Trophoblast cell (in vitro differentiated cells and primary cell): ENCODE results near the gene CROCC2.

ENCODE experiments used
- DNase-seq, 2 donors: peaks; one replicate each; pipeline ENCODE4 v3.0.0-alpha.2; 2016
- H2AFZ ChIP-seq: 2 replicates; pipeline ENCODE4 v1.6.1; 2013; ENCODE audit warnings: low read length, moderate library complexity, mild to moderate bottlenecking; ENCODE audit not compliant: insufficient read depth, poor library complexity
- H2AK5ac ChIP-seq: 2 replicates; pipeline ENCODE4 v1.6.1; 2013; ENCODE audit warnings: mild to moderate bottlenecking, low read length
- H2BK120ac ChIP-seq: 2 replicates; pipeline ENCODE4 v1.6.1; 2013; ENCODE audit warnings: low read length, mild to moderate bottlenecking, moderate library complexity; ENCODE audit not compliant: insufficient read depth, poor library complexity
- H2BK12ac ChIP-seq: 2 replicates; pipeline ENCODE4 v1.6.1; 2013; ENCODE audit warnings: mild to moderate bottlenecking, low read length, moderate library complexity
- H2BK5ac ChIP-seq: 2 replicates; pipeline ENCODE4 v1.6.1; 2013; ENCODE audit warnings: low read length, low read depth, moderate library complexity, mild to moderate bottlenecking; ENCODE audit not compliant: poor library complexity
- H3K14ac ChIP-seq: 2 replicates; pipeline ENCODE4 v1.6.1; 2013; ENCODE audit warnings: mild to moderate bottlenecking, low read length
- H3K18ac ChIP-seq: 2 replicates; pipeline ENCODE4 v1.6.1; 2013; ENCODE audit warnings: mild to moderate bottlenecking, low read length
- H3K23ac ChIP-seq: 2 replicates; pipeline ENCODE4 v1.6.1; 2013; ENCODE audit warnings: low read length
- H3K27ac ChIP-seq: 2 replicates; pipeline ENCODE4 v1.5.1; 2013; ENCODE audit warnings: low read depth, mild to moderate bottlenecking, inconsistent platforms, low read length, moderate library complexity
- H3K27me3 ChIP-seq: 2 replicates; pipeline ENCODE4 v1.6.1; 2013; ENCODE audit warnings: inconsistent platforms, mild to moderate bottlenecking, low read length, moderate library complexity; ENCODE audit not compliant: insufficient read depth
- H3K36me3 ChIP-seq, 2 experiments: 1 replicate in 1 of 2; 2 replicates in 1 of 2; pipeline ENCODE4 v1.6.1; 2013; ENCODE audit warnings: low read length in 2 of 2, mild to moderate bottlenecking in 2 of 2, moderate library complexity in 1 of 2; ENCODE audit not compliant: insufficient read depth in 2 of 2, control insufficient read depth in 1 of 2
- H3K4ac ChIP-seq: 2 replicates; pipeline ENCODE4 v1.6.1; 2013; ENCODE audit warnings: low read depth, mild to moderate bottlenecking, low read length, moderate library complexity
- H3K4me1 ChIP-seq, 2 experiments: 1 replicate in 1 of 2; 2 replicates in 1 of 2; pipeline ENCODE4 v1.6.1; 2013; ENCODE audit warnings: low read length in 2 of 2, mild to moderate bottlenecking in 2 of 2, moderate library complexity in 1 of 2; ENCODE audit not compliant: insufficient read depth in 2 of 2, control insufficient read depth in 1 of 2
- H3K4me2 ChIP-seq: 2 replicates; pipeline ENCODE4 v1.6.1; 2013; ENCODE audit warnings: inconsistent platforms, mild to moderate bottlenecking, low read length, moderate library complexity
- H3K4me3 ChIP-seq: 2 replicates; pipeline ENCODE4 v1.5.1; 2013; ENCODE audit warnings: mild to moderate bottlenecking, low read depth, low read length, inconsistent platforms
- H3K79me1 ChIP-seq: one replicate; pipeline ENCODE4 v1.6.1; 2013; ENCODE audit warnings: low read length
- H3K79me2 ChIP-seq: 2 replicates; pipeline ENCODE4 v1.6.1; 2013; ENCODE audit warnings: low read length, mild to moderate bottlenecking; ENCODE audit not compliant: control insufficient read depth, insufficient read depth, poor library complexity
- H3K9ac ChIP-seq: 2 replicates; pipeline ENCODE4 v1.6.1; 2013; ENCODE audit warnings: mild to moderate bottlenecking, low read length
- H3K9me3 ChIP-seq: 2 replicates; pipeline ENCODE4 v1.6.1; 2013; ENCODE audit warnings: low read depth, mild to moderate bottlenecking, control low read depth, inconsistent platforms, low read length; ENCODE audit not compliant: insufficient read depth
- H4K12ac ChIP-seq: 2 replicates; pipeline ENCODE4 v1.6.1; 2013; ENCODE audit warnings: low read depth, mild to moderate bottlenecking, low read length, moderate library complexity
- H4K8ac ChIP-seq: 2 replicates; pipeline ENCODE4 v1.6.1; 2013; ENCODE audit warnings: low read depth, mild to moderate bottlenecking, low read length, moderate library complexity
- H4K91ac ChIP-seq: one replicate; pipeline ENCODE4 v1.6.1; 2013; ENCODE audit warnings: low read depth, mild to moderate bottlenecking, low read length, moderate library complexity
- WGBS: extraction: QIAGEN DNeasy Blood & Tissue Kit; methylation state at CpG from one replicate; pipeline ENCODE4 v1.1.7; 2013; ENCODE audit warnings: missing lambda C conversion rate; ENCODE audit not compliant: insufficient read length, insufficient coverage; ENCODE audit errors: extremely low coverage; 5-methylcytosine and 5-hydroxymethylcytosine counted together

The CROCC2 gene

GRCh38 chr2:240927390-240927781, 21.2 kb downstream of the CROCC2 start:
- WGBS: no CpG with 5 or more reads among the region's 7 CpGs
- no peak overlapping the region for H3K14ac ChIP-seq
- H3K79me1 ChIP-seq: no peaks in the 10 kb centered on the region
- H3K23ac ChIP-seq: no peak overlapping the region
- H3K4me1 ChIP-seq: no peaks in the 10 kb centered on the region
- no peak overlapping the region for H4K12ac ChIP-seq
- no peak overlapping the region for H2AK5ac ChIP-seq
- H3K27ac ChIP-seq: no peak overlapping the region
- H3K18ac ChIP-seq: no peak overlapping the region
- H4K8ac ChIP-seq: no peak overlapping the region
- no peak for DNase-seq
- H3K9me3 ChIP-seq: peaks cover 3% of the 10 kb centered on the region
- H2AFZ ChIP-seq: no peak overlapping the region
- H2BK5ac ChIP-seq: no peak overlapping the region
- no peak overlapping the region for H3K4me3 ChIP-seq
- H3K79me2 ChIP-seq: no peaks in the 10 kb centered on the region
- H3K4me2 ChIP-seq: no peak overlapping the region
- H3K27me3 ChIP-seq: no peaks in the 10 kb centered on the region
- no peak overlapping the region for H2BK120ac ChIP-seq
- no peaks in the 10 kb centered on the region for H3K36me3 ChIP-seq
- H4K91ac ChIP-seq: no peak overlapping the region
- H3K4ac ChIP-seq: no peak overlapping the region
- H2BK12ac ChIP-seq: no peak overlapping the region
- H3K9ac ChIP-seq: no peak overlapping the region

DNA sequence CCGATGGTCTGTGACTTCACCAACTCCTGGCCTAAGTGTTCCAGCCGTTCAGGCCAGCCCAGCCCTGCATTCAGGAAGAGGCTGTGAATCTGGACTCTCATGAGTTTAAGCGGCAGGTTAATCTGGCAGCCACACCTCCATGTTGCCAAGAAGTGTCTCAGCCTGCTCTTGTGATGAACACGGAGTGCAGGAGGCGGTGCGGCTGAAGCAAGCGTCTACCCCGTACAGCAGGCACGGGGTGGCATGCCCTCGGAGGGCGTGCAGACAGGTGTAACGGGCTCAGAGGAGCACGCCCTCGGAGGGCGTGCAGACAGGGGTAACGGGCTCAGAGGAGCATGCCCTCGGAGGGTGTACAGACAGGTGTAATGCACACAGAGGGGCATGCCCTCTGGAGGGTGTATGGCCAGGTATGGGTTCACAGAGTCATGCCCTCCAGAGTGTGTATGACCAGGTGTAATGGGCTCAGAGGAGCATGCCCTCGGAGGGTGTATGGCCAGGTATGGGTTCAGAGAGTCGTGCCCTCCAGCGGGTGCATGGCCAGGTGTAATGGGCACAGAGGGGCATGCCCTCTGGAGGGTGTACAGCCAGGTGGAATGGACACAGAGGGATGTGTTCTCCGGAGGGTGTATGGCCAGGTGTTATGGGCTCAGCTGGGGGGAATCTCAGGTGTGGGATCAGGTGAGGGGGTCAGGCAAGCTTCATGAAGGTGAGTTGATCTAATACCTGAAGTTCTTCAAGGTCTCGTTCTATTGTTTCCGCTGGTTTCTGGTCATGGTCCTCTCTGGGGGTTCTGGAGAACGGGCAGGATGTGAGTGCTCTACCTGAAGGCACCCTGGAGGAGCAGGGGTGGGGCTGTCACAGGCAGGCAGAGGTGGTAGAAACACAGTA, 22.6 kb downstream of the CROCC2 start:
- Histone ChIP-seq H4K91ac (no peak overlapping the region), H2BK12ac (no peak overlapping the region), H3K27me3 (no peaks in the 10 kb centered on the region), H3K36me3 (no peaks in the 10 kb centered on the region), H3K23ac (no peak overlapping the region), H2BK120ac (no peak overlapping the region), H3K4me1 (no peaks in the 10 kb centered on the region), H3K18ac (no peak overlapping the region), H4K12ac (no peak overlapping the region), H3K9ac (no peak overlapping the region), H2BK5ac (no peak overlapping the region), H3K14ac (no peak overlapping the region), H3K4ac (no peak overlapping the region), H2AFZ (no peak overlapping the region), H3K27ac (no peak overlapping the region), H3K79me1 (no peaks in the 10 kb centered on the region), H3K9me3 (peaks cover 3% of the 10 kb centered on the region), H2AK5ac (no peak overlapping the region), H3K79me2 (no peaks in the 10 kb centered on the region), H4K8ac (no peak overlapping the region), H3K4me3 (no peak overlapping the region), H3K4me2 (no peak overlapping the region)
- DNase-seq: no peak
- no CpG with 5 or more reads among the region's 24 CpGs for WGBS

- Histone ChIP-seq H2BK120ac (no peak overlapping the region), H2AFZ (no peak overlapping the region), H3K9me3 (peaks cover 3% of the 10 kb centered on the region), H3K79me1 (no peaks in the 10 kb centered on the region), H3K79me2 (no peaks in the 10 kb centered on the region), H2BK5ac (no peak overlapping the region), H3K4me3 (no peak overlapping the region), H3K36me3 (no peaks in the 10 kb centered on the region), H4K91ac (no peak overlapping the region), H2BK12ac (no peak overlapping the region), H3K9ac (no peak overlapping the region), H3K27me3 (no peaks in the 10 kb centered on the region), H2AK5ac (no peak overlapping the region), H3K23ac (no peak overlapping the region), H3K4me2 (no peak overlapping the region), H3K18ac (no peak overlapping the region), H4K8ac (no peak overlapping the region), H3K4ac (no peak overlapping the region), H4K12ac (no peak overlapping the region), H3K4me1 (no peaks in the 10 kb centered on the region), H3K14ac (no peak overlapping the region), H3K27ac (no peak overlapping the region)
- no CpG with 5 or more reads among the region's 10 CpGs for WGBS
- DNase-seq: no peak
These were observed 23.4 kb downstream of the CROCC2 start for GRCh38 chr2:240929364-240930095.

GRCh38 chr2:240930096-240930630, 24.0 kb downstream of the CROCC2 start:
- Histone ChIP-seq H3K79me2 (no peaks in the 10 kb centered on the region), H3K9me3 (peaks cover 3% of the 10 kb centered on the region), H3K79me1 (no peaks in the 10 kb centered on the region), H3K23ac (no peak overlapping the region), H3K27me3 (no peaks in the 10 kb centered on the region), H3K4me2 (no peak overlapping the region), H2AK5ac (no peak overlapping the region), H3K27ac (no peak overlapping the region), H2BK5ac (no peak overlapping the region), H4K91ac (no peak overlapping the region), H3K4ac (no peak overlapping the region), H4K12ac (no peak overlapping the region), H3K4me3 (no peak overlapping the region), H3K4me1 (no peaks in the 10 kb centered on the region), H3K18ac (no peak overlapping the region), H2BK12ac (no peak overlapping the region), H3K9ac (no peak overlapping the region), H3K14ac (no peak overlapping the region), H2AFZ (no peak overlapping the region), H3K36me3 (no peaks in the 10 kb centered on the region), H2BK120ac (no peak overlapping the region), H4K8ac (no peak overlapping the region)
- no CpG with 5 or more reads among the region's 12 CpGs for WGBS
- no peak for DNase-seq
